H9 (cell line): ENCODE measurements around the gene APOL4. TPM values are rescaled to one million over a fixed set of nuclear protein-coding genes. Genes with fewer than 3 reads are reported as not detected.

Experiments
- DNase-seq: peaks from one replicate; pipeline ENCODE4 v3.0.0-alpha.2; 2017
- H2AFZ ChIP-seq: one replicate; pipeline ENCODE4 v1.6.1; 2013; ENCODE audit warnings: mild to moderate bottlenecking, low read length, control low read depth, moderate library complexity
- H2AK5ac ChIP-seq: 2 replicates; pipeline ENCODE4 v1.6.1; 2013; ENCODE audit warnings: low read length, control low read depth, mixed read lengths; ENCODE audit not compliant: insufficient read length
- H2BK120ac ChIP-seq: one replicate; pipeline ENCODE4 v1.6.1; 2013; ENCODE audit warnings: low read depth, mild to moderate bottlenecking, low read length, control low read depth, inconsistent platforms; ENCODE audit not compliant: poor library complexity, severe bottlenecking
- H2BK12ac ChIP-seq: 2 replicates; pipeline ENCODE4 v1.6.1; 2013; ENCODE audit warnings: low read length, control low read depth, mixed read lengths, low read depth; ENCODE audit not compliant: insufficient read length
- H2BK15ac ChIP-seq: 2 replicates; pipeline ENCODE4 v1.6.1; 2013; ENCODE audit warnings: low read depth, low read length, control low read depth
- H2BK20ac ChIP-seq: one replicate; pipeline ENCODE4 v1.6.1; 2013; ENCODE audit warnings: low read depth, mild to moderate bottlenecking, low read length, control low read depth, inconsistent platforms; ENCODE audit not compliant: poor library complexity, severe bottlenecking
- H2BK5ac ChIP-seq: 2 replicates; pipeline ENCODE4 v1.6.1; 2013; ENCODE audit warnings: low read length, control low read depth, mixed read lengths; ENCODE audit not compliant: insufficient read length
- H3K14ac ChIP-seq: 2 replicates; pipeline ENCODE4 v1.6.1; 2013; ENCODE audit warnings: low read length, control low read depth; ENCODE audit not compliant: insufficient read depth
- H3K18ac ChIP-seq: 2 replicates; pipeline ENCODE4 v1.6.1; 2013; ENCODE audit warnings: low read depth, mild to moderate bottlenecking, mixed read lengths, low read length, control low read depth; ENCODE audit not compliant: insufficient read length
- H3K23ac ChIP-seq: 2 replicates; pipeline ENCODE4 v1.6.1; 2013; ENCODE audit warnings: low read length, control low read depth, mixed read lengths, low read depth; ENCODE audit not compliant: insufficient read length
- H3K23me2 ChIP-seq: 2 replicates; pipeline ENCODE4 v1.6.1; 2013; ENCODE audit warnings: low read depth, mild to moderate bottlenecking, mixed read lengths, low read length, control low read depth; ENCODE audit not compliant: insufficient read length, poor library complexity, severe bottlenecking
- H3K27ac ChIP-seq: 2 replicates; pipeline ENCODE4 v1.5.1; 2013; ENCODE audit warnings: low read length, control low read depth, mixed read lengths, low read depth; ENCODE audit not compliant: insufficient read length
- H3K27me3 ChIP-seq: 2 replicates; pipeline ENCODE4 v1.6.1; 2013; ENCODE audit warnings: low read length, control low read depth, inconsistent platforms; ENCODE audit not compliant: insufficient read depth
- H3K4ac ChIP-seq: 2 replicates; pipeline ENCODE4 v1.6.1; 2013; ENCODE audit warnings: low read depth, mild to moderate bottlenecking, control low read depth, inconsistent platforms, low read length, moderate library complexity
- H3K4me1 ChIP-seq: 2 replicates; pipeline ENCODE4 v1.6.1; 2013; ENCODE audit warnings: low read length, control low read depth, inconsistent platforms; ENCODE audit not compliant: insufficient read depth
- H3K4me2 ChIP-seq: 2 replicates; pipeline ENCODE4 v1.6.1; 2013; ENCODE audit warnings: low read length, control low read depth, mixed read lengths; ENCODE audit not compliant: insufficient read length, insufficient read depth
- H3K56ac ChIP-seq: 2 replicates; pipeline ENCODE4 v1.6.1; 2013; ENCODE audit warnings: low read depth, mild to moderate bottlenecking, mixed read lengths, low read length, control low read depth; ENCODE audit not compliant: insufficient read length
- H3K79me1 ChIP-seq: 2 replicates; pipeline ENCODE4 v1.6.1; 2013; ENCODE audit warnings: low read depth, mild to moderate bottlenecking, moderate library complexity, low read length, control low read depth, inconsistent platforms; ENCODE audit not compliant: insufficient read depth, poor library complexity, severe bottlenecking
- H3K79me2 ChIP-seq: 2 replicates; pipeline ENCODE4 v1.6.1; 2013; ENCODE audit warnings: low read length, control low read depth, inconsistent platforms; ENCODE audit not compliant: insufficient read depth
- H3K9ac ChIP-seq: 2 replicates; pipeline ENCODE4 v1.6.1; 2013; ENCODE audit warnings: low read length, control low read depth, mixed read lengths; ENCODE audit not compliant: insufficient read length; ENCODE audit errors: extremely low read depth
- H3K9me3 ChIP-seq: one replicate; pipeline ENCODE4 v1.6.1; 2013; ENCODE audit warnings: low read depth, low read length, inconsistent platforms; ENCODE audit not compliant: control insufficient read depth
- H3T11ph ChIP-seq: one replicate; pipeline ENCODE4 v1.6.1; 2013; ENCODE audit warnings: mild to moderate bottlenecking, low read length, control low read depth, inconsistent platforms
- H4K20me1 ChIP-seq: one replicate; pipeline ENCODE4 v1.6.1; 2013; ENCODE audit not compliant: control insufficient read depth, insufficient read length, insufficient read depth
- H4K5ac ChIP-seq: 2 replicates; pipeline ENCODE4 v1.6.1; 2013; ENCODE audit warnings: low read depth, mild to moderate bottlenecking, mixed read lengths, low read length, control low read depth; ENCODE audit not compliant: insufficient read length
- H4K8ac ChIP-seq: replicated peaks from 2 replicates; pipeline ENCODE4 v1.6.1; 2013; ENCODE audit warnings: low read length, control low read depth, mixed read lengths, low read depth; ENCODE audit not compliant: insufficient read length
- H4K91ac ChIP-seq: 2 replicates; pipeline ENCODE4 v1.6.1; 2013; ENCODE audit warnings: low read depth, mild to moderate bottlenecking, moderate library complexity, mixed read lengths, low read length, control low read depth; ENCODE audit not compliant: insufficient read length
- H3K27ac Mint-ChIP-seq, 3 experiments: 2 replicates in 2 of 3; 3 replicates in 1 of 3; pipeline ENCODE4 v1.8.0; 2020 to 2021; ENCODE audit warnings: mixed read lengths in 3 of 3, mild to moderate bottlenecking in 1 of 3, moderate library complexity in 1 of 3
- H3K27me3 Mint-ChIP-seq: 2 replicates; pipeline ENCODE4 v1.8.0; 2021; ENCODE audit warnings: low read depth, mild to moderate bottlenecking, moderate library complexity, mixed read lengths
- H3K36me3 Mint-ChIP-seq, 3 experiments: 2 replicates in 2 of 3; 3 replicates in 1 of 3; pipeline ENCODE4 v1.8.0; 2020 to 2021; ENCODE audit warnings: low read depth in 3 of 3, mixed read lengths in 3 of 3; ENCODE audit not compliant: insufficient read depth in 1 of 3
- H3K4me1 Mint-ChIP-seq, 2 experiments: 2 replicates each; pipeline ENCODE4 v1.8.0; 2020; ENCODE audit warnings: mixed read lengths in 2 of 2
- H3K4me3 Mint-ChIP-seq, 2 experiments: 2 replicates in 1 of 2; 3 replicates in 1 of 2; pipeline ENCODE4 v1.8.0; 2020 to 2021; ENCODE audit warnings: mild to moderate bottlenecking in 2 of 2, mixed read lengths in 2 of 2, moderate library complexity in 1 of 2
- H3K9me3 Mint-ChIP-seq, 2 experiments: 2 replicates in 1 of 2; 3 replicates in 1 of 2; pipeline ENCODE4 v1.8.0; 2020; ENCODE audit warnings: mild to moderate bottlenecking in 2 of 2, mixed read lengths in 2 of 2, moderate library complexity in 1 of 2
- WGBS: extraction: QIAGEN DNeasy Blood & Tissue Kit; methylation state at CpG from one replicate; pipeline ENCODE4 v1.1.7; 2013; ENCODE audit warnings: missing lambda C conversion rate, low lambda C conversion rate, mixed read lengths; ENCODE audit not compliant: insufficient read length; ENCODE audit errors: extremely low coverage; 5-methylcytosine and 5-hydroxymethylcytosine counted together
- total RNA-seq: library from RNA; stranded (reverse); gene quantifications from 2 replicates; pipeline ENCODE4 v1.2.1, GENCODE V29; 2021
- TF ChIP-seq, protein P1 (sequence below): fragments of 200-600 bp; sonication (generic); conservative IDR thresholded peaks from 3 replicates; pipeline ENCODE4 v1.8.0; 2021; ENCODE audit warnings: antibody characterized with exemption, mild to moderate bottlenecking

APOL4 gene
- total RNA-seq, 1 experiment from 2014 or later: not detected

DNA sequence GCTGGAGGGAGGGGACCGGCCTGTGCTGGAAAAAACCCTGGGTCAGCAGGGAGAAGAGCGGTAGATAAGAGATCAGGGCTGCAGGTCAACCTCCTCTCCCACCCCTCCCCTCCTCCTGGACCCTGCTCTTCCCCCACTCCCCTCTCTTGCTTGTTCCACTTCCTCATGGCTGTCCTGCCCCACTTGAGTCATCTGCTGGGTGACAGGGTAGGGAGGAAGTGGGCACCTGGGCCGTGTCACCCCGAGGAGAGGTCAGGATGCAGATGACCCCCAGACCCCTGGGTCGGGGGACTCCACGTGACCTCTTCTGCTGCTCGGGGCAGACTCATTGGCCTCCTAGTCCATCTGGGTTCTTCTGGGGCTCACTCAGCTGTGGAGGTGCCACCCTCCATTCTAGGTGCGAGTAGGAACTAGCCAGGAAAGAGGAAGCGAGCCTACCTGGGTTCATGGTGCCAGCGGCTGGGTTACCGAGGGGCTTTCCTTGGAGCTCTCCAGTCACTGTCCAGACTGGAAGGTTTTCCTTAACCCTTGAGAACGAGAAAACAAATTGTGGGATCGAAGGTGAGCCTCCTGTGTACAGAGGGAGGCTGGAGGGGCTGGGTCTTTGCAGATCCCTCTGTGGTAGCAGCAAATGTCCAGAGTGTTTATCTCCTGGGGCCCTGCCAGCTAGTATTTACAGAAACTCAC lies 31.2 kb upstream of the APOL4 start:
- no peak overlapping the region for H4K5ac ChIP-seq
- H3K79me2 ChIP-seq: no peaks in the 10 kb centered on the region
- Mint-ChIP-seq H3K9me3 (no peaks in the 10 kb centered on the region; a peak in 1 of 5 replicates), H3K4me1 (peaks cover 13 to 21% of the 10 kb centered on the region in 2 experiments), H3K4me3 (no peak overlapping the region), H3K36me3 (peaks cover 10 to 60% (median 43%) of the 10 kb centered on the region in 3 experiments), H3K27me3 (no peaks in the 10 kb centered on the region), H3K27ac (no peak overlapping the region; a peak in 1 of 7 replicates)
- no peaks in the 10 kb centered on the region for H3K27me3 ChIP-seq
- H2BK20ac ChIP-seq: no peak overlapping the region
- no peak overlapping the region for H3K9ac ChIP-seq
- H3K4me1 ChIP-seq: no peaks in the 10 kb centered on the region
- no peak overlapping the region for H4K8ac ChIP-seq
- no peak overlapping the region for H2BK12ac ChIP-seq
- no peak overlapping the region for H2AFZ ChIP-seq
- no peak overlapping the region for H3K27ac ChIP-seq
- H3K4ac ChIP-seq: no peak overlapping the region
- no peaks in the 10 kb centered on the region for H4K20me1 ChIP-seq
- H2BK120ac ChIP-seq: no peak overlapping the region
- WGBS: no CpG with 5 or more reads among the region's 13 CpGs
- DNase-seq: no peak
- H2AK5ac ChIP-seq: no peak overlapping the region
- no peak overlapping the region for H2BK5ac ChIP-seq
- no peaks in the 10 kb centered on the region for H3K79me1 ChIP-seq
- no peak overlapping the region for H4K91ac ChIP-seq
- TF ChIP-seq, protein P1, sequence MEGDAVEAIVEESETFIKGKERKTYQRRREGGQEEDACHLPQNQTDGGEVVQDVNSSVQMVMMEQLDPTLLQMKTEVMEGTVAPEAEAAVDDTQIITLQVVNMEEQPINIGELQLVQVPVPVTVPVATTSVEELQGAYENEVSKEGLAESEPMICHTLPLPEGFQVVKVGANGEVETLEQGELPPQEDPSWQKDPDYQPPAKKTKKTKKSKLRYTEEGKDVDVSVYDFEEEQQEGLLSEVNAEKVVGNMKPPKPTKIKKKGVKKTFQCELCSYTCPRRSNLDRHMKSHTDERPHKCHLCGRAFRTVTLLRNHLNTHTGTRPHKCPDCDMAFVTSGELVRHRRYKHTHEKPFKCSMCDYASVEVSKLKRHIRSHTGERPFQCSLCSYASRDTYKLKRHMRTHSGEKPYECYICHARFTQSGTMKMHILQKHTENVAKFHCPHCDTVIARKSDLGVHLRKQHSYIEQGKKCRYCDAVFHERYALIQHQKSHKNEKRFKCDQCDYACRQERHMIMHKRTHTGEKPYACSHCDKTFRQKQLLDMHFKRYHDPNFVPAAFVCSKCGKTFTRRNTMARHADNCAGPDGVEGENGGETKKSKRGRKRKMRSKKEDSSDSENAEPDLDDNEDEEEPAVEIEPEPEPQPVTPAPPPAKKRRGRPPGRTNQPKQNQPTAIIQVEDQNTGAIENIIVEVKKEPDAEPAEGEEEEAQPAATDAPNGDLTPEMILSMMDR: no peak
- H3K18ac ChIP-seq: no peak overlapping the region
- no peak overlapping the region for H3K4me2 ChIP-seq
- H3T11ph ChIP-seq: no peak overlapping the region
- no peaks in the 10 kb centered on the region for H3K23me2 ChIP-seq
- H3K9me3 ChIP-seq: no peaks in the 10 kb centered on the region
- H3K56ac ChIP-seq: no peak overlapping the region
- no peak overlapping the region for H2BK15ac ChIP-seq
- H3K14ac ChIP-seq: no peak overlapping the region
- H3K23ac ChIP-seq: no peak overlapping the region
